Central memory CD8-positive, alpha-beta T cell (primary cell): ENCODE measurements around the gene MYMX.
"Not testable (repeated sequence)": the region's sequence is repeated elsewhere in the genome, so short reads cannot be mapped to it uniquely, and the experiment has no call there.

Experiments used
- ATAC-seq: fragments of 150-1000 bp; cut with Tn5 transposase; replicated peaks from 2 replicates; pipeline ENCODE4 v1.10.0; 2022; ENCODE audit warnings: mild to moderate bottlenecking, moderate FRiP score, moderate number of reproducible peaks; ENCODE audit not compliant: poor library complexity, severe bottlenecking; ENCODE audit errors: extremely low read depth
- DNase-seq, 2 donors: peaks; one replicate each; pipeline ENCODE4 v3.0.0; 2021; ENCODE audit warnings: low spot score in 2 of 2
- H3K27ac Mint-ChIP-seq: one replicate; pipeline ENCODE4 v1.8.0; 2022; ENCODE audit warnings: low read depth, mild to moderate bottlenecking, moderate library complexity, mixed read lengths
- H3K27me3 Mint-ChIP-seq: one replicate; pipeline ENCODE4 v1.8.0; 2022; ENCODE audit warnings: mixed read lengths
- H3K36me3 Mint-ChIP-seq: one replicate; pipeline ENCODE4 v1.8.0; 2022; ENCODE audit warnings: mild to moderate bottlenecking, moderate library complexity, mixed read lengths; ENCODE audit not compliant: insufficient read depth
- H3K4me1 Mint-ChIP-seq: one replicate; pipeline ENCODE4 v1.8.0; 2022; ENCODE audit warnings: mixed read lengths
- H3K4me3 Mint-ChIP-seq: one replicate; pipeline ENCODE4 v1.8.0; 2022; ENCODE audit warnings: mild to moderate bottlenecking, moderate library complexity, mixed read lengths
- H3K9me3 Mint-ChIP-seq: one replicate; pipeline ENCODE4 v1.8.0; 2022; ENCODE audit warnings: mixed read lengths

The MYMX gene

GRCh38 chr6:44193307-44193910 lies 23.3 kb upstream of the MYMX start:
- H3K27ac Mint-ChIP-seq, result no peak overlapping the region
- DNase-seq (no peak), ATAC-seq (no peak)
- H3K4me1 Mint-ChIP-seq, result peaks cover 10% of the 10 kb centered on the region
- H3K4me3 Mint-ChIP-seq, result no peak overlapping the region
- H3K9me3 Mint-ChIP-seq, result no peaks in the 10 kb centered on the region
- H3K27me3 Mint-ChIP-seq, result peaks cover 39% of the 10 kb centered on the region
- H3K36me3 Mint-ChIP-seq, result no peaks in the 10 kb centered on the region

GRCh38 chr6:44194326-44194725 lies 22.4 kb upstream of the MYMX start:
- Mint-ChIP-seq H3K4me1 (peaks cover 10% of the 10 kb centered on the region), H3K27ac (no peak overlapping the region), H3K27me3 (peaks cover 39% of the 10 kb centered on the region), H3K9me3 (no peaks in the 10 kb centered on the region), H3K4me3 (no peak overlapping the region), H3K36me3 (no peaks in the 10 kb centered on the region)
- no peak for DNase-seq
- ATAC-seq, result no peak

GRCh38 chr6:44196351-44196750 lies 20.4 kb upstream of the MYMX start:
- H3K27me3 Mint-ChIP-seq, result peaks cover 51% of the 10 kb centered on the region
- DNase-seq, H3K9me3 Mint-ChIP-seq, H3K4me1 Mint-ChIP-seq, H3K36me3 Mint-ChIP-seq, H3K27ac Mint-ChIP-seq, ATAC-seq, H3K4me3 Mint-ChIP-seq: not testable (repeated sequence)

DNA sequence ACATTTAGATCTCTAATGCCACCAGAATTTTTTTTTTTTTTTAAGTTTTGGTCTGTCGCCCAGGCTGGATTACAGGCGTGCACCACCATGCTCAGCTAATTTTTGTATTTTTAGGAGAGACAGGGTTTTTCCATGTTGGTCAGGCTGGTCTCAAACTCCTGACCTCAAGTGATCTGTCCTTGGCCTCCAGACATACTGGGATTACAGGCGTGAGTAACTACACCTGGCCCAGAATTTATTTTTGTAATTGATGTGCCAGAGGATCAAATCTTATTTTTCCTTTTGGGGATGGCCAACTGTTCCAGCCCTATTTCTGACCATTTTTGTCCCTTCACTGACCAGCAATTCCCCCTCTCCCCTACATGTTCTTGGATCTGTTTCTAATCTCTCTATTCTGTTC lies 18.0 kb upstream of the MYMX start:
- Mint-ChIP-seq H3K36me3 (no peaks in the 10 kb centered on the region), H3K9me3 (no peaks in the 10 kb centered on the region), H3K4me3 (no peak overlapping the region), H3K4me1 (no peaks in the 10 kb centered on the region), H3K27me3 (peaks cover 41% of the 10 kb centered on the region), H3K27ac (no peak overlapping the region)
- DNase-seq (no peak), ATAC-seq (no peak)

- ATAC-seq (no peak), DNase-seq (no peak)
- Mint-ChIP-seq H3K27me3 (peaks cover 29% of the 10 kb centered on the region), H3K4me3 (no peak overlapping the region), H3K36me3 (no peaks in the 10 kb centered on the region), H3K9me3 (no peaks in the 10 kb centered on the region), H3K4me1 (no peaks in the 10 kb centered on the region), H3K27ac (no peak overlapping the region)
These were observed 16.8 kb upstream of the MYMX start for GRCh38 chr6:44199883-44200282.

GRCh38 chr6:44201200-44201599 lies 15.5 kb upstream of the MYMX start:
- H3K27me3 Mint-ChIP-seq, result peaks cover 24% of the 10 kb centered on the region
- no peak overlapping the region for H3K27ac Mint-ChIP-seq
- no peaks in the 10 kb centered on the region for H3K36me3 Mint-ChIP-seq
- H3K4me1 Mint-ChIP-seq, result no peaks in the 10 kb centered on the region
- DNase-seq, result no peak
- H3K4me3 Mint-ChIP-seq, result no peak overlapping the region
- H3K9me3 Mint-ChIP-seq, result no peaks in the 10 kb centered on the region
- ATAC-seq, result no peak

DNA sequence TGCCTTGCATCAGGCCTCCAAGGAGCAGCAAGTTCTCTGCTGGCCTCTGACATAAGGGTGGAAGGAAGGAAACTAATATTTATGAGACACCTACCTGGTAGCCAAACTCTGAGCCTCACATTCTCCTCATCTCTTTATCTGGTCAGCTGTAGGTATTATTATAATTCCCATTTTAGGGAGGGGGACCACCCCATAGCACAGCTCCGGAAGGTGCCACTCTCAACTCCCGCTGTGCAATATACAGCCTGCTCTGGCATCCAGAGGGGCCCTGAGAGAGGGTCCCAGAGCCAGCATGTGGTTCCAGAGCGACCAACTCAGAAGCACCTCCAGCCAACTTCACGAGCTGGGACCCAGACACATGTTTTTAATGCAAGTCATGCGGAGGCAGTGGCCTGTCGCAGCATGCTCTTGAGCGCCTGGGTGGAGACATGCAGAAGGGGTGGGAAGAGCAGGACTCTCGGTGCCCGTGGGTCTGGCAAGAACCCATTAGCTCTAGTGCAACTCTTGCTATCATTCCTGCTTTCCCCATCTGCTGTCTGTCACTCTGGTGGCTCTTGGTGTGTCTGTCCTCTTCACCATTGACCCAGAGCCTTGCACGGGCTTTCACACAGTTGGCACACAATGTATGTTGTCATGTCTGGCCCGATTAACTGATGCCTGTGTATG lies 15.0 kb upstream of the MYMX start:
- H3K4me3 Mint-ChIP-seq, result no peak overlapping the region
- H3K36me3 Mint-ChIP-seq, result no peaks in the 10 kb centered on the region
- DNase-seq (no peak), ATAC-seq (no peak)
- H3K4me1 Mint-ChIP-seq, result no peaks in the 10 kb centered on the region
- H3K9me3 Mint-ChIP-seq, result no peaks in the 10 kb centered on the region
- no peak overlapping the region for H3K27ac Mint-ChIP-seq
- H3K27me3 Mint-ChIP-seq, result peaks cover 29% of the 10 kb centered on the region

- H3K27ac Mint-ChIP-seq, result no peak overlapping the region
- no peaks in the 10 kb centered on the region for H3K4me1 Mint-ChIP-seq
- ATAC-seq (no peak), DNase-seq (no peak)
- no peaks in the 10 kb centered on the region for H3K36me3 Mint-ChIP-seq
- no peaks in the 10 kb centered on the region for H3K9me3 Mint-ChIP-seq
- no peak overlapping the region for H3K4me3 Mint-ChIP-seq
- peaks cover 32% of the 10 kb centered on the region for H3K27me3 Mint-ChIP-seq
These were observed 14.3 kb upstream of the MYMX start for GRCh38 chr6:44202332-44202971.

DNA sequence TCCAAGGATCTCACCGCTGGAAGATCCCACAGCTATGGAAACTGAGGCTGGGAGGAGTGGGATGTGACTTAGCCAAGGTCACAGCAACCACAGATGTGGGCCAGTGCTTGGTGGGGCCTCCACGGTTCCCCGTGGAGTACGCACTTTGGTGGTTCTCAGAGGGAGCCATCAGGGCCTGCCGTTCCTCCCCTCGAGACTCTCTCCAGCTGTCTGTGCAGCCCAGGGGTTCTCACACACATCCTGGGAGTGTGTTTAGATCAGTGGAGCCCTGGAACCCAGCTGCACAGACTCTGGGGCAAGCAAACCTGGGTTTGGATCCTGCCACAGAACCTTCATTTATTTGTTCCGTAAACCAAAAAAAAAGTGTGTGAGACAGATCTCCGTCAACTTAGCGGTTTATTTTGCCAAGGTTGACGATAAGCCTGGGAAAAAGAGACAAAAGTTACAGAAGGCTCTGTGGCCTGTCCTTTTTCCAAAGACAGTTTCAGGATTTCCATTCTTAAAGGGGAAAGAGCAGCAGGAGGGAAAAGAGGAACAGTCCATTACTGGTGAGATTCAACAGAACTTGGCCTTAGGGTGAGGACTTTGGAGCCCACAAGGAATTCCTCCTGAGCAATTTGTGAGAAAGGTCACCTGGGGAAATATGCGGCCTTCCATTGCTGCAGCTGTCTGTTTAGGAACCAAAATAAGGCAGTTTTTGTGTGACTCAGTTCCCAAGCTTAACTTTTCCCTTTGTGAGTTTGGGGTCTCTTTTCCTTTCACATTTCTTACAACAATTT lies 13.6 kb upstream of the MYMX start:
- ATAC-seq (no peak), DNase-seq (no peak)
- Mint-ChIP-seq H3K27me3 (peaks cover 38% of the 10 kb centered on the region), H3K36me3 (no peaks in the 10 kb centered on the region), H3K27ac (no peak overlapping the region), H3K4me3 (no peak overlapping the region), H3K9me3 (no peaks in the 10 kb centered on the region), H3K4me1 (no peaks in the 10 kb centered on the region)

- no peak for DNase-seq
- Mint-ChIP-seq H3K27ac (no peak overlapping the region), H3K4me1 (no peaks in the 10 kb centered on the region), H3K27me3 (peaks cover 46% of the 10 kb centered on the region), H3K36me3 (no peaks in the 10 kb centered on the region), H3K4me3 (no peak overlapping the region), H3K9me3 (no peaks in the 10 kb centered on the region)
- no peak for ATAC-seq
These were observed 12.8 kb upstream of the MYMX start for GRCh38 chr6:44203955-44204354.

DNA sequence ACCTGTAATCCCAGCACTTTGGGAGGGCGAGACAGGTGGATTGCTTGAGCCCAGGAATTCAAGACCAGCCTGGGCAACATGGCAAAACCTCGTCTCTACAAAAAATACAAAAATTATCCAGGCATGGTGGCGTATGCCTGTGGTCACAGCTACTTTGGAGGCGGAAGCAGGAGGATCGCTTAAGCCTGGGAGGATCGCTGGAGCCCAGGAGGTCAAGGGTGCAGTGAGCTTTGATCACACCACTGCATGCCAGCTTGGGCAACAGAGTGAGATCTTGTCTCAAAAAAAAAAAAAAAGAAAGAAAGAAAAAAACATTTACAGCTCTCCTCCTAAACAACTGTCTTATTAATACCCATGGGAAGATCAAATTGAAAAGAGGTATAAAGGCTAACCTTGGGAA lies 8.8 kb upstream of the MYMX start:
- no peak for DNase-seq
- no peak overlapping the region for H3K4me3 Mint-ChIP-seq
- ATAC-seq, result no peak
- no peaks in the 10 kb centered on the region for H3K9me3 Mint-ChIP-seq
- H3K4me1 Mint-ChIP-seq, result no peaks in the 10 kb centered on the region
- H3K27ac Mint-ChIP-seq, result no peak overlapping the region
- H3K36me3 Mint-ChIP-seq, result no peaks in the 10 kb centered on the region
- peaks cover 33% of the 10 kb centered on the region for H3K27me3 Mint-ChIP-seq

DNA sequence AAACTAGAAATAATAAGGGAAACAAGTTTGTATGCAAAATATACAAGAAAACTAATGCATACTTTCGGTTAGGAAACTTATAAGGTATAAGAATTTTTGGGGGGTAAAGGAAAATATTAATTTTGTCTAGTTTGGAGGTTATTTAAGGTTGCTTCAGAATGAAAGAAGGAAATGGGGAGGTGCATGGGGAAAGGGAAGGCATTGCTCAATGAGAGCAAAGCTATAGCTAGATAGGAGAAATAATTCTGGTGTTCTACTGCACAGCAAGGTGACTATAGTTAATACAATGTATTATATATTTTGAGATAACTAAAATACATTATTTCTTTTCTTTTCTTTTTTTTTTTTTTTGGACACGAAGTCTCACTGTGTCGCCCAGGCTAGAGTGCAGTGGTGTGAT lies 5.4 kb upstream of the MYMX start:
- Mint-ChIP-seq H3K27me3 (peaks cover 35% of the 10 kb centered on the region), H3K27ac (no peak overlapping the region), H3K4me3 (no peak overlapping the region), H3K4me1 (no peaks in the 10 kb centered on the region), H3K9me3 (no peaks in the 10 kb centered on the region), H3K36me3 (no peaks in the 10 kb centered on the region)
- DNase-seq (no peak), ATAC-seq (no peak)

DNA sequence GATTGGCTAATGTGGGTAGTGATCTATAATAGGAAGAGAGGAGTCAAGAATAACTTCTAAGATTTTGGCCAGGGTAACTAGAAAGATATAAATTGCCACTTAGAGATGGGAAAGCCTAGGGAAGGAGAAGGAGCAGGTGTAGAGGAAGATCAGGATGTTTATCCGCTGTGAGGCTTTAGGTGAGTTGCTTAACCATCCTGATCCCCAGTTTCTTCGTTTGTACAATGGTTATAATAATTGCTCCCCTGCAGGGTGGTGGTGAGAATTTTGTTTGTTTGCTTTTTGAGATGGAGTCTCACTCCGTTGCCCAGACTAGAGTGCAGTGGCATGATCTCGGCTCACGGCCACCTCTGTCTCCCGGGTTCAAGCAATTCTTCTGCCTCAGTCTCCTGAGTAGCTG lies 2.4 kb upstream of the MYMX start:
- ATAC-seq (no peak), DNase-seq (no peak)
- peaks cover 36% of the 10 kb centered on the region for H3K27me3 Mint-ChIP-seq
- no peaks in the 10 kb centered on the region for H3K4me1 Mint-ChIP-seq
- no peaks in the 10 kb centered on the region for H3K9me3 Mint-ChIP-seq
- peaks cover 1% of the 10 kb centered on the region for H3K36me3 Mint-ChIP-seq
- H3K4me3 Mint-ChIP-seq, result no peak overlapping the region
- H3K27ac Mint-ChIP-seq, result no peak overlapping the region
